GM21717 (cell line): Measurements from ENCODE around the gene ITGB7.

Experiments
- ATAC-seq: cut with Tn5 transposase; IDR thresholded peaks from one replicate; pipeline ENCODE4 v1.9.1; 2021; ENCODE audit warnings: mild to moderate bottlenecking, moderate library complexity; ENCODE audit not compliant: unreplicated experiment

Gene ITGB7

GRCh38 chr12:53151039-53151438 lies 56.0 kb downstream of the ITGB7 start:
- no peak for ATAC-seq

DNA sequence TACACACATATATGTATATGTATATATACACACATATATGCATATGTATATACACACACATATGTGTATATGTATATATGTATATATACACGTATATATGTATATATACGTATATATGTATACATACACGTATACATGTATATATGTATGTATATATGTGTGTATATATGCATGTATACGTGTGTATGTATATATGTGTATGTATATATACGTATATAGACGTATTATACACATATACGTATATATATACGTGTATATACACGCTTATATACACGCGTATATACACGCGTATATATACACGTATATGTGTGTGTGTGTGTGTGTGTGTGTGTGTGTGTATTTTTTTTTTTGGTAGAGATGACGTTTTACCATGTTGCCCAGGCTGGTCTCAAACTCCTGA lies 59.4 kb downstream of the ITGB7 start:
- no peak for ATAC-seq

- no peak for ATAC-seq
Measured at GRCh38 chr12:53147181-53147580, 59.9 kb downstream of the ITGB7 start.

DNA sequence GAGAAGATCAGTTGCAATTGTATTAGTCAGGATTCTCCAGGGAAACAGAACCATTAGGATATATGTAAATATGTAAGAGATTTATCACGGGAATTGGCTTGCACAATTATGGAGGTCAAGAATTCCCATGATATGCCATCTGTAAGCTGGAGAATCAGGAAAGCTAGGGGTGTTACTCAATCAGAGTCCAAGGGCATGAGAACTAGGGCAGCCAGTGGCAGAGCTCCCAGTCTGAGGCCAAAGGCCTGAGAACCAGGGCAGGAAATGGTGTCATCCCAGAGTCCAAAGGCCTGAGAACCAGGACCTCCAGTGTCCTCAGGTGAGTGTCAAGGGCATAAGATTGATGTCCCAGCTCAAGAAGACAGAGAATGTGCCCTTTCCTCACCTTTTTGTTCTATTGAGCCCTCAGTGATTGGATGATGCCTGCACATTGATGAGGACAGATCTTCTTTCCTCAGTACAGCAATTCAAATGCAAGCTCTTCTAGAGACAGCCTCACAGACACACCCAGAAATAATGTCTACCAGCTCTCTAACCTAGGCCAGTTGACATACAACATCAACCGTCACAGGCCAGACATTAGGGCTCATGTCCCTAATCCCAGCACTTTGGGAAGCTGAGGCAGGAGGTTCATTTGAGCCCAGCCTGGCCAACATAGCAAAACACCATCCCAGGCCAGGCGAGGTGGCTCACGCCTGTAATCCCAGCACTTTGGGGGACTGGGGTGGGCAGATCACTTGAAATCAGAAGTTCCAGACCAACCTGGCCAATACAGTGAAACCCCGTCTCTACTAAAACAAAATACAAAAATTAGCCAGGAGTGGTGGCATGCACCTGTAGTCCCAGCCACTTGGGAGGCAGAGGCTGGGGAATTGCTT lies 61.4 kb downstream of the ITGB7 start:
- ATAC-seq = no peak

- no peak for ATAC-seq
Measured at GRCh38 chr12:53143355-53143754, 63.7 kb downstream of the ITGB7 start.
